GM18511 (cell line): ENCODE measurements around the gene TMEM273.

ENCODE experiments used
- ATAC-seq: cut with Tn5 transposase; IDR thresholded peaks from one replicate; pipeline ENCODE4 v1.9.1; 2021; ENCODE audit warnings: mild to moderate bottlenecking, moderate library complexity; ENCODE audit not compliant: unreplicated experiment

Gene TMEM273

GRCh38 chr10:49187950-49188761 lies at the start of gene TMEM273:
TMEM273 (minus strand) TSS chr10:49188391; CDS start chr10:49188336, 55 bp downstream.
- ATAC-seq: peak; percentile 74

GRCh38 chr10:49237985-49238384 lies 49.8 kb upstream of the TMEM273 start:
- no peak for ATAC-seq

GRCh38 chr10:49235392-49235791 lies 47.2 kb upstream of the TMEM273 start:
- ATAC-seq: no peak

GRCh38 chr10:49231086-49231820 lies 43.1 kb upstream of the TMEM273 start:
- ATAC-seq: no peak

- ATAC-seq: no peak
These were observed 41.8 kb upstream of the TMEM273 start for GRCh38 chr10:49230004-49230403.

GRCh38 chr10:49228677-49229076 lies 40.5 kb upstream of the TMEM273 start:
- ATAC-seq: no peak

GRCh38 chr10:49227406-49227805 lies 39.2 kb upstream of the TMEM273 start:
- ATAC-seq: no peak

GRCh38 chr10:49226594-49226993 lies 38.4 kb upstream of the TMEM273 start:
- no peak for ATAC-seq

GRCh38 chr10:49225218-49225876 lies 37.2 kb upstream of the TMEM273 start:
- no peak for ATAC-seq

GRCh38 chr10:49223205-49223604 lies 35.0 kb upstream of the TMEM273 start:
- no peak for ATAC-seq

GRCh38 chr10:49222170-49222569 lies 34.0 kb upstream of the TMEM273 start:
- no peak for ATAC-seq

GRCh38 chr10:49220679-49221078 lies 32.5 kb upstream of the TMEM273 start:
- ATAC-seq: no peak

- no peak for ATAC-seq
These were observed 31.8 kb upstream of the TMEM273 start for GRCh38 chr10:49220031-49220430.

GRCh38 chr10:49219248-49219647 lies 31.1 kb upstream of the TMEM273 start:
- no peak for ATAC-seq

GRCh38 chr10:49218480-49218879 lies 30.3 kb upstream of the TMEM273 start:
- ATAC-seq: no peak

- no peak for ATAC-seq
These were observed 29.5 kb upstream of the TMEM273 start for GRCh38 chr10:49217645-49218044.

- ATAC-seq: no peak
These were observed 25.0 kb upstream of the TMEM273 start for GRCh38 chr10:49213211-49213610.

GRCh38 chr10:49212783-49213182 lies 24.6 kb upstream of the TMEM273 start:
- ATAC-seq: no peak

GRCh38 chr10:49212076-49212475 lies 23.9 kb upstream of the TMEM273 start:
- ATAC-seq: no peak

GRCh38 chr10:49208996-49209395 lies 20.8 kb upstream of the TMEM273 start:
- ATAC-seq: no peak

- no peak for ATAC-seq
These were observed 19.8 kb upstream of the TMEM273 start for GRCh38 chr10:49207936-49208487.
